HG03558 (cell line): ENCODE data around the gene RASAL2.
"Not testable (repeated sequence)": the region's sequence is repeated elsewhere in the genome, so short reads cannot be mapped to it uniquely, and the experiment has no call there.

Experiments
- ATAC-seq: cut with Tn5 transposase; IDR thresholded peaks from one replicate; pipeline ENCODE4 v1.9.1; 2021; ENCODE audit warnings: moderate number of reproducible peaks; ENCODE audit not compliant: unreplicated experiment; ENCODE audit errors: extremely low read depth

The RASAL2 gene

DNA sequence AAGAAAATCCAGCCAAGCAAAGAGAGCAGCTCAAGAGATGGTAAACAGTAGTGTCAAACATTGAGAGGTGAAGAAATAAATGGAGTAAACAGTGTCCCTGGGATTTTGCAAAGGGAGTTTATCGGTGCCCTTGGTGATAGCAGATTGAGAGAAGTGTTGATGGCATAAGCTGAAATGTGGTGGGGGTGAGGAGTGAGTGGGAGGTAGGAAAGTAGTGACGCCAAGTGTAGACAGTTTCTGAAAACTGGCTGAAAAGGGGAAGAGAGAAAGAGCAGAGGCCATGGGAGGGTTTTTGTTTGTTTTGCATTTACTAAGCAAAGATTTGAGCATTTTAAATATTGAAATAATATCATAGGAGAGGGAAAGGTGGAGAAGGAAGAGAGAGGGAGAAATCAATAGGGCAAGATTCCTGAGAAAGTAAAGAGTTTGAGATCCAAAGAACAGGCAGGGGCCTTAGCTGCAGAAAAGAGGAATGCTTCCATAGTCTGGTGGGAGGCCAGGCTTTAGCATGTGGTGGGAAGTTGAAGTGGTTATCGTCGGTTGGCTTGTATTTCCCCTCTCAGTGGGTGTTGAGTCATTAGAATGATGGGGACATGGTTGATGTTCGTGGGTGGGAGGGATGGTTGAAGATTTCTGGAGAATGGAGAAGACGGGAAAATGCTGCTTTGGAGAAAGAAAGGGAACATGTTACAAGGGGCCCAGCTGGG is 26.8 kb upstream of the RASAL2 start:
- ATAC-seq, result peak; percentile 95

DNA sequence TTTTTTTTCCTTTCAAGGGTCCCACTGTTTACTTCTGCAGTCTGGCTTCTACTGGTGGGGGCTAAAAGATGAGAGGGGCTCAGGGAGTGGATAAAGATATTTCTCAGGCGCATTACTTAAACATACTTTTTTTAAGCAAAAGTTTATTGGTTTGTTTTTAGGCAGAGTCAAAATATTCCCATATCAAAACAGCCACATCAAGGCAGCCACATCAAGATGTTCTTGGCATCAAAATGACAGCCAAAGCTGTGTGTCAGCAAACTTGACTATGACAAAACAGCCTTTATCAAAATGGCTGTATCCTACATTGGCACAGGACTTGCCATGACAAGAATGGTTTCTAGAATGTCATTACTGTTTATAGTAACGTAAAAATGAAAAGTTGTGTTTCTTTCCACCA is 22.1 kb upstream of the RASAL2 start:
- ATAC-seq, result no peak

DNA sequence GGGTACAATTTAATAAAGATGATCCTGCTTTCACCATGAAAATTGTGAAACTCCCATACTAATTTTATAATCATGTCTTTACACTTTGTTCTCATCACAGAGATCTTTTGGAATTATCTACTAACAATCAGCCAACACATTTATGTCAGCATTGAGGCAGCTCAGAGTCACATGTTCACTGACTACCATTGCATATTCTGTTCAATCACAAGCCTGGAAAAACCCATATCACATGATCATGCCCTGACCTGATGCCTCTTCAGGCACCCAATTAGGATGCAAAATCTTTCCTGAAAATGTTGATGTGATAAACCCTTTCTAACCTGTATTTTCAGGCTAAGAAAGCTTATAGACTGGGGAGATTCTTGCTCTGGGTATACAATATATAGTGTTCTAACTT is 21.6 kb upstream of the RASAL2 start:
- ATAC-seq, result no peak

DNA sequence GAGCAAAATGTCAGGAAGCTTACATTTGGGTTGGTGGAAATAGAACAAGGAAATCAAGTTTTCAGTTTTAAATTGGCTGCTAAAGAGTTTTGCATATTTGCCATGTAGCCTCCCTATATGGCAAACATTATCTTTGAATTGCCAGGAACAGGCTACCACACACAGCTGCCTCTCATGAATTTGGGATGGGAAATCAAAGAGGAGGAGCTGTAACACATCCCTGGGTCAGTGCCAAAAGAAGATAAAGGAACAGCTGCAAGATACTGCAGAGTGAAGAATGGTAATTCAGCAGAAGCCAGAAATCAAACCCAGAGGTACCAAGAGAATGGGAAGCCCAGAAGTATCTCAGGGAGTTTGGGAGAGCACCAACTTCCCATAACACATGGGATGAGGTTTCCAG is 18.6 kb upstream of the RASAL2 start:
- no peak for ATAC-seq

DNA sequence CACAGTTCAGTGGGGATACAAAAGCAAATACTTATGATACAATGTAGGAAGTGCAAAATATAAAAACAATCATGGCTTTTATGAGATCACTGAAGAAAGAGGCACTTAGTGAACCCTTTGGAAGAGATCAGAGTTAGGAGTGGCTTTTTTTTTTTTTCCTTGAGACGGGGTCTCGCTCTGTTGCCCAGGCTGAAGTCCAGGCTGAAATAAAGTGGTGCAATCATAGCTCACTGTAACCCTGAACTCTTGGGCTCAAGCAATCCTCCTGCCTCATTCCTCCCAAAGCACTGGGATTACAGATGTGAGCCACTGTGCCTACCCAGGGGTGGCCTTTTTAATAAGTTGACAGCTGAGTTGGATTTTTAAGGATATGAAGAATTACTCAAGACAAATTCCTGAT is 17.3 kb upstream of the RASAL2 start:
- ATAC-seq, result no peak

DNA sequence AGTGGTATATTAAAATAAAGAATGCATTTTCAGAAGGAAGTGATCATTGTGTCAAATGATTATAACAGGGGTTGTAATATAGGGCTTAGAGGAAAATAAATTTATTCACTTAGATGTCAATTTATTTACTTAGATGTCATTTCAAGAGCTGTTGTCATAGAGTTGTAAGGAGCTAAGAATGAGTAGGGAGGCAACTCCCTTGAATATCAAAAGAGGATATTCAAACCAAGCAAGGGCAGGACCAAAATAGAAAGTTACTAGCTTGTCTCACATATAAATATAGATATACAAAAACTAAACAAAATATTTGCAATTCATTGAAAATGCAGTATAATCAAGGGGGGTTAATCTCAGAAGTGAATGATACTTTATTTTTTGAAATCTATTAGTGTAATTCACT is 16.0 kb upstream of the RASAL2 start:
- ATAC-seq, result no peak

DNA sequence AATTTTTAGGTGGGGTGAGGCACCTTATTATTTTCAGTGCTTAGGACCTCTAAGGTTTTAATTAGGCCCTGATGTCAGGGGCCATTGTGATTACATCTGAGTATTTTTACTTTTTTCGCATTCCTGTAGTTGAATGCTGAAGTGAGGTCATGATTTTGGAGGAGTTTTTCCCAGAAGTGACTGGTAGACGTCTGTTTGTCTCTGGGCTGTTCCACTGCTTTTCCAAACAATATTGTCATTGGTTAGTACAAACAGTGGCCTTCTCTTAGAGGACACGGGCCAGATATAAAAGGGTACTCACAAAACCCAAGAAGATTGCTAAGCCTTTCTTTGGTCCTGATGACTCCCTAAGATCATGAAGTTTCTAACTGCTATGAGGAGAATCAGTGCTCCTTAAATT is 7.6 kb upstream of the RASAL2 start:
- no peak for ATAC-seq

DNA sequence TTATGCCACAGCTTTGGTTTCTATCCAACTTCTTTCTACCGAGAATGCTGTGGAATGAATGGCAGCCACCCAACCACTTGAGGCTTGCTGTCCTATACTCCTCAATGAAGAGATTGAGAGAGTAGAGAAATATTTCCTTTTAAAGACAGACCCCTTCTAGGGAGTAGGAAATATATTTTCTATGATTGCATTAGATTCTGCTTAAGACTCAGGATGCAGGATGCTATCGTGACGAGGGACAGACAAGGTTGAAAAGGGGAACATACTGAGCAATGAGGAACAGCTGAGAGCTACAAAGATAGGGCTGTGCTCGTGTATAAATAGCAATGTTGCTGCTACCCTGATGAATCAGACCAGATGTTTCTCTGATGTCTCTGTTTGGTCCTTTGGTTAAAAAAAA is 7.1 kb upstream of the RASAL2 start:
- no peak for ATAC-seq

DNA sequence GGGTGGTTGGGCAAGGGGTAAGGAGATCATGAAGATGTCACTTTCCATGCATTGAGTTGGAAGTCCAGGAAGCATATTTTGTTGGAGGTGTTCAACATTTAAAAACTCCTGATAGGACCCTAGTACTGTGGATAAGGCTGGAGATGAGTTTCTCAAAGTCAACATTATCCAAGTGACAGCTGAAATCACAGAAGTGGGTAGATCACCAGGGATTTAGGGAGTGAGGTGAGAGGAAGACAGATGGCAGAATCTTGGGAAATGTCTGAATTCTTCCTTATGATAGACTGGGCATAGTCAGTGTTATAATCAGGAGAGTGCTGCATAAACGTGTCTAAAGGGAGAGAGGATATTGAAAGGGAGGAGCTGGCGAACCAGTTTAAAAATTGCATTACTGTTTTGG is 5.3 kb upstream of the RASAL2 start:
- ATAC-seq, result no peak

DNA sequence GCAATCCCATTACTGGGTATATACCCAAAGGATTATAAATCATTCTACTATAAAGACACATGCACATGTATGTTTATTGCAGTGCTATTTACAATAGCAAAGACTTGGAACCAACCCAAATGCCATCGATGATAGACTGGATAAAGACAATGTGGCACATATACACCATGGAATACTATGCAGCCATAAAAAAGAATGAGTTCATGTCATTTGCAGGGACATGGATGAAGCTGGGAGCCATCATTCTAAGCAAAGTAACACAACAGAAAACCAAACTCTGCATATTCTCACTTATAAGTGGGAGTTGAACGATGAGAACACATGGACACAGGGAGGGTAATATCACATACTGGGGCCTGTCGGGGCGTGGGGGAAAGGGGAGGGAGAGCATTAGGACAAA is 2.5 kb upstream of the RASAL2 start:
- not testable (repeated sequence) for ATAC-seq

DNA sequence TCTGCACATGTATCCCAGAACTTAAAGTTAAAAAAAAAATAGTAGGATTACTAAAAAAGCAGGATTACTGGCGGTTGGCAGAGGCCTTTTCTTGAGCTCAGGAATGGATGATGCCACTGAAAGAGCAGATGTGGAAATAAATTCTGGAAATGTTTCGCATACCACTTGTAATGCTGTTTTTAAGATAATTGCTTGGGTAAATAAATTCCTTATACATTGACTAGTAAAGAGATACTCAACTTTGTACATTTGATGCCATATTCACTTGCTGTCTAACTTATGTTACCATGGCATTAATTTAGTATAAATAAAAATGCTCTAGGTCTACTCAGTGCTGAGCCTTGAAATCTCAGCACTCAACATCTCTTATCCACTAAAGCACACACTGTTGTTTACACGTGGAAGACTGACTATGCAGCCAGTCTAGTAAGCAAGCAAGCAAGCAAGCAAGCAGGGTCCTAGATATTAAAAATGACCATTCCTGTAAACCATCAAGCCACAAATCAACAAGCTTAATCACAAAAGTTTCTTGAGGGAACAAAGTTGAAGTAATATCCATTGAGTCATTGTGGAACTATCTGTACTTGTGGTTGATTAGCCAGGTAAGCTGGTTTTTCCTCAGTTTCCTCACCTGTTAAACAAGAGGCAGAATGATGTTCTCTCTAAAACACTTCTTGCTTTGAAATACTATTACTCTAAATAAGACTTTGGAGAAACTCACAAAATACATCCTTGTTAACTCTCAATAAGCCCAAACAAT is 1.7 kb upstream of the RASAL2 start:
- ATAC-seq, result no peak

DNA sequence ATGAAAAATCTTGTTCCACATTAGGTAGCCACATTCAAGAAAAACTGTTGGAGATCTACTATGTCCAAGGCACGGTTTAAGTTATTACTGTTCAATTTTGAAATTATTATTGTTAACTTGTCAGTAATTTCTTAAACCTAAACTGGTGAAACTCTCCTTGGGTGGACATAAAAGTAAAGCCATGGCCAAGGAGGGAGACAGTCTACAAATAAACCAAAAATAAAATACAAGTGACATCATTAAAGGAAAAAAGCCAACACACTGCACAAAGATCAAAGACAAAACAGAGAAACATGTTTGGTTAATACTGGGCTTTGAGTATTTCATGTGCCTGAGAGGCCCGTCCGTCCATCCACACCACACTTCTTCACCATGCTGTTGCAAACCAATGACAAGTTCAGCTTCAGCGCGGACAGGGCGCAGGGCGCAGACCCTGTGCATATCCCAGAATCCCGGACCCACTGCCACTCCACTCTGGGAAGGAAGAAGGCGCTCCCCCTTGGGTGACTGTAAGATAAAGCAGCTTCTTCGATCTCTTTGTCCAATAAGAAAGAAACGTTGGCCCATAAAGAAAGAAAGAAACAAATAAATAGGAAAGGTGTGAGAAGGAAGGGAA is 918 bp upstream of the RASAL2 start:
- no peak for ATAC-seq

DNA sequence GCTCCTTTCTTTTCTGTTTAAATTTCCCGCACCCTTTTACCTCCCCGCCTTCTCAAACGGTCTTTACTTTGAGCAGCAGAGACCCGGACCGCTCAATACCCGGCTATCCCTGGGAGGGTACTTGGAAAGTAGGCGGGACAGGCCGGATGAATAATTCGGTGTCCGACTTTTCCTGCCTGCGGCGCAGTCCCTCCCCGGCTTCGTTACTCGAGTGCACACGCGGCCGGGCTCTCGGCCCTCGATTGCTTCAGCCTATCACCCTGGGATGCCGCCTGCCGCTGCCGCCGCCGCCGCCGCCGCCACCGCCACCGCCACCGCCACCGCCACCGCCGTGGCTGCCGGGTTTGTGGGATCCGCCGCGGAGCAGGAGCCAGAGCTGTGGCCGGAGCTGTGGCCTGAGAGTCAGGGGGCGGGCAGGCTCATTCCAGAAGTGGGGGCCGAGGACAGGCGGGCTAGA is 382 bp upstream of the RASAL2 start:
- peak; percentile 63 for ATAC-seq

DNA sequence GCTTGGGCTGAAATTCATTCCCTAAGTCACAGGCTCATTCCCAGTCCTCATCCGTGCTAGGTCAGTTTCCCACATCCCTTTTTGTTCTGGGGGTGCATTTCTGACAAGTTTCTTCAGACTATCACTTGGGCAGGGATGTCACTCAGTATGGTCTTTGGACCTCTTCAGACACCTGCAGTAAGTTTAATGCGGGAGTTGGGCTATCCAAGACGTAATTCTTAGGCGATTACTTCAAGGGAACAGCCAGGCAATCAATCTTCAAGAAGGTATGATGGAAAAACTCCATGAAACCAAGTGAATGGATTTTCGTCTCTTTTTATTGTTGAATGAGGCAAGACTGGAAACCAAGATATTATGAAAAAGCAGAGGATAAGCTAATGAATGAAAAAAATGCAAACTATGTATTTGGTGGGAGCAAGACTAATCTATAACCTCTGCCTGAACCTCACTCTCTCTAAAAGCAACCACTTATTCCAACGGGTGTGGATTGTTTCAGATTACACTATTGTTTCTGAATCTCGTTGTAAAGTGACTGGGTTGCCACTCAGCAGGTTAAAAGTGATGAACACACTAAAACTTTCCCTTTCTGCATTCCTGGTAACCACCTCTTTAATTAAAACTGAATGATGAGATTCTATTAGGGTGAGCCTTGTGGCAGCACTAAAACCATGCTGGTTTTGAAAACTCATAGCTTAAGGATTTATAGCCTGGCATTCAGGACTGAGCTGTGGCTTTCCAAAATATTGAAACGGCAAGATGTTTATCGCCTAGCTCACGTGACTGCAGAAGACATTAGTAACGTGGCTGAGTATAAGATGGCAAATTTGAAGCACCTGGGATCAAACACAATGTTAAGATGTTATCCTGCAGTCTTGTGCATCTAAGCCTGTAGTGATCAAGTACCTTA is 1.1 kb downstream of the RASAL2 start:
- no peak for ATAC-seq

DNA sequence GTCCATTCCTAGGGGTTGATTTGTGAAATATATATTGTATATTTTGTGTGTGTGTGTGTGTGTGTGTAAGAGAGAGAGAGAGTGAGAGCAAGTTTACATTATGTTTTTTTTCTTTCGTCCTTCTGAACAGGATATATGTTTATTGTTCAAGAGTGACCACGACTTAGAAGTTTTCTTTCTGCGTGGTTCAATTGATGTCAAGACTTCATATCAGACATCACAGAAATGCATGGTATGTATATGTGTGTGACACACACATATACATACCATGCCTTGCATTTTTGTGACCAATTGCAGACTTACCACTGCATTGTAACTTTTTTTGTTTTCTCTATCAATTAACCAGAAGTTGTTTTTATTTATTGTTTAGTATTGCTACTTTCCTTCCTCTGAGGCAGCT is 2.5 kb downstream of the RASAL2 start:
- no peak for ATAC-seq

DNA sequence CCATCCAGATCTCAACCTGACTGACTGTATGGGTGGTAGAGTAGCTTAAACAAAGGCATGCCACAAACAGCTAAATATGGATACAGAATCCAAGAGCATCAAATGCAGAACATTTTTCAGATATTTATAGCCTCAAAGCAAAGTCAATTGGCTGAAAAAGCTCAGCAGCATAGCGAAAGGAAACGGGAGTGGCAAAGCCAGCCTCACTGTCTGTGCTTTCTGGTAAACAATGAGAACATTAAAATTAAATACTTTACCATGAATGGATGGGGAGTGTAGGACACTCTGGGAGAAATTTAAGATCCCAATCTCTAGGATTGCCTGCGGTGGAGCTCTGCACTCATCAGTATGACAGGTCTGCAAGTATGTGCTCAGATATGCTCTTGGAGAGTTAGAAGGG is 4.4 kb downstream of the RASAL2 start:
- no peak for ATAC-seq

DNA sequence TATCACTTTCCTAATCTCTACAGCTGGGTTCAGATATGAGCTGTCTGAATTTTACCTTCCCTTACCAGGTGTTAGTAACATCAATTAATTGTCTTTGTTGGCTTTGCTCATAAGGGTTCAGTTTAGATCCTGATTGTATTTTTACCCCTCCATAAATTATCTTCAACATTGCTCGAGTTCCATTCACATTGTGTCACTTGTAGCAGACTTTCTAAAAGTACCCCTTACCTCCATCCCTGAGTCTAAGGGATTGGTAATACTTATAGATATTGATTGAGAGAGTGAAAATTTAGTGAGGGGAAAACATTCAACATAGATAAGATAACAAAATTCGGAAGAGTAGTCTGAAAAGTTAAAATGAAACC is 7.3 kb downstream of the RASAL2 start:
- ATAC-seq, result no peak

DNA sequence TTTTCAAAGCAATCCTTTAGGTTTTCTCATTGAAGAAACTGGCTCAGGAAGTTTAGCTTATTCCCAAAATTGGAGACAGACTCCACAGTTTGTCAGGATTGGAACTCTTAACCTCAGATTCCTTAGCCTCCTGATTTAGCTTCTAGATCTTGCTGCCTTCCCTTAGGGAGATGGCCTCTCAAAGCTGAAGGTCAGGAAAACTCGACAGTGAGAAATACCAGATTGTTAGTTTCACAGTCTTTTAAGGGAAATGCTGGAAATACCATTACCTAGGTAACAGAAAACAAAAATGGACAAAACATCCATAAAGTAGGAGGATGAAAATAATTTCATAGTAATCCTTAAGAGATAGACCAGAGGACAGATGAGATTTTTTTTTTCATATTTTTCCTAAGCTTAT is 7.8 kb downstream of the RASAL2 start:
- ATAC-seq, result no peak

DNA sequence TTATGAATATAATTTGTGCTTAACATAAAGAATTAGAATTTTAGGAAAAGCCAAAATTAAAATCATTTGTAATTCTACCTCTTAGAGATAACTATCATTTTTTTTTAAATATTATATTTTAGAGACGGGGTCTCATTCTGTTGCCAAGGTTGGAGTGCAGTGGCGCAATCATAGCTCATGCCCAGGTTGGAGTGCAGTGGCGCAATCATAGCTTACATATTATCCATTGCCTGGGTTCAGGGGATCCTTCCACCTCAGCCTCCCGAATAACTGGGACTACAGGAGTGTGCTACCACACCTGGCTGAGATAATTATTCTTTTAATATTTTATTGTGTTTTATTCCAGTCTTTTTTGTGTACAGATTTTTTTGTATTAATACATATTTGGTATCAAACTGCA is 8.3 kb downstream of the RASAL2 start:
- ATAC-seq, result no peak

DNA sequence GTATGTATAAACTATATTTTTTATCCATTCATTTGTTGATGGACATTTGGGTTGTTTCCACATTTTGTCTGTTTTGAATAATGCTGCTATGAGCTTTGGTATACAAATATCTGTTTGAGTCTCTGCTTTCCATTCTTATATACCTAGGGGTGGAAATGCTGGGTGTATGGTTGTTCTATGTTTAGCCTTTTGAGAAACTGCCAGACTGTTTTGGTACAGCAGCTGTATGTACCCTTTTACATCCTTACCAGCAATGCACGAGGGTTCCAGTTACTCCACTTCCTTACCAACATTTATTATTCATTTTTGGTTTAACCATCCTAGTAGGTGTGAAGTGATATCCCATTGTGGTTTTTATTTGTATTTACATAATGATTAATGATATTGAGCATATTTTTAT is 13.9 kb downstream of the RASAL2 start:
- ATAC-seq, result no peak
